GM12872 (cell line): Measurements from ENCODE around the gene ARG2.

ENCODE experiments used
- CTCF ChIP-seq: IDR thresholded peaks from 3 replicates; pipeline ENCODE4 v1.5.1; 2011; ENCODE audit warnings: low read depth, mild to moderate bottlenecking, low read length, moderate library complexity; ENCODE audit not compliant: insufficient read depth

The ARG2 gene

DNA sequence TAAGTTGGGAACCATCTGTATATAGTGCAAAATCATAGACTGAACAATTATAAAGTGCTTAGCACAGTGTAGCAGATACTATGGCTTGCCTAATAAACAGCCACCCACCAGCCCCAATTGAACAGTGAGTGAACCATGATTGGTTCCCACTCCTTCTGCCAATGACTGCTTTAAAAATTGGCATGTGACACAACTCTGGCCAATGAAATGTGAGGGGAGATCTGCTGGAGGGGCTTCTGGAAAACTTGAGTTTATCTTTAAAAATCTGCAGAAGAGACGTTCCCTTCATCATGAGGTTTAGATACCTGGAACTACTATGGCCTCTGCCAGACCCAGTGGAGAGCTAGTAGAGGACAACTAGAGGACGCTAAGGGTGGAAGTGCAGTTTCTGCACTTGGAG is 24.3 kb upstream of the ARG2 start:
- TF ChIP-seq CTCF, result no peak

DNA sequence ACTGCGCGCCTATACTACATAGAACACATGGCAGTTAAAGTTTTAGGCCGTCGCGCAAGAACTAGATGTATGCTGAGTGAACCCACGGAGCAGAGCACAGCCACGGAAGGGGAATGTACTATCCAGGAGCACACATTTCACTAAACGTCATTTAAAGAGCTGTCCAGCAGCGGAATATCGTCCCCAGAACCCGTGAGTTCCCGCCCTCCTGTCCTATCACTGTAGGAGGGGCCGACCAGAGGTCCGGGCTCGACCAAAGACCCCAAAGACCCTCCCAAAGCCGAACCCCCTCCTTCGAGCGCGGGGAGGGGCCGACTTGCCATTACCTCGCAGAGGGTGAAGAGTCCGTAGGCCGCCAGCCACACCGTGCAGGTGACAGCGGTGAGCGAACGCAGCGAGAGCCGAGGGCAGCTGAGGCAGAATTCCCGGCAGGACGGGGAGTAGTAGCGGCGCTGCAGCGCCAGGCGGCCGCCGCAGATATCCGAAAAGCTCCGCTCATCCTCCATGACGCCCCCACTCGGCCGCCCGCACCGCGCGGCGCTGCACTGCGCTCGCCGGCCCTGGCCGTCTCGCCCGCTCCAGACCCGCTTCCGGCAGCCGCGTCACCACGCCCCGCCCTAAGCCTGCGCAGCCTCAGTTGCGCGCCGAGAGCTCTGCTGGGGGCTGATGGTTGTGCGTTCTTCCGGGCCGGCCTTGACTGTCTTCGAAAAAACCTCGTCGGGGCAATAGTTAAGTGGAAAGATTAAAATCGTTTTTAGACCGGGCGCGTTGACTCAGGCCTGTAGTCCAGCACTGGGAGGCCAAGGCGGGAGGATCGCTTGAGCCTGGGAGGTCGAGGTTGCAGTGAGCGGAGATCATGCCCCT is 19.8 kb upstream of the ARG2 start, which contains the start of gene PIGH:
PIGH (minus strand) TSS at position 571 of the 864 bp plus-strand sequence; CDS start at position 506, 65 bp downstream.
- TF ChIP-seq CTCF, result peak; percentile 67

DNA sequence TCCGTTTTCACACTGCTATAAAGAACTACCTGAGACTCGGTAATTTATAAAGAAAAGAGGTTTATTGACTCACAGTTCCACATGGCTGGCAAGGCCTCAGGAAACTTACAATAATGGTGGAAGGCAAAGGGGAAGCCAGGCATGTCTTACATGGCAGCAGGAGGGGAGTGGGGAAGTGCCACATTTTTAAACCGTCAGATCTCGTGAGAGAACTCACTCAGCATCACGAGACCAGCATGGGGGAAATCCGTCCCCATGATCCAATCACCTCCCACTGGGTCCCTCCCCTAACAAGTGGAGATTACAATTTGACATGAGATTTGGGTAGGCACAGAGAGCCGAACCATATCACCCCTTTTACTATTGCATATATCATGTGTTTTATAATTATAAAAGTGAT is 17.6 kb upstream of the ARG2 start:
- no peak for TF ChIP-seq CTCF

DNA sequence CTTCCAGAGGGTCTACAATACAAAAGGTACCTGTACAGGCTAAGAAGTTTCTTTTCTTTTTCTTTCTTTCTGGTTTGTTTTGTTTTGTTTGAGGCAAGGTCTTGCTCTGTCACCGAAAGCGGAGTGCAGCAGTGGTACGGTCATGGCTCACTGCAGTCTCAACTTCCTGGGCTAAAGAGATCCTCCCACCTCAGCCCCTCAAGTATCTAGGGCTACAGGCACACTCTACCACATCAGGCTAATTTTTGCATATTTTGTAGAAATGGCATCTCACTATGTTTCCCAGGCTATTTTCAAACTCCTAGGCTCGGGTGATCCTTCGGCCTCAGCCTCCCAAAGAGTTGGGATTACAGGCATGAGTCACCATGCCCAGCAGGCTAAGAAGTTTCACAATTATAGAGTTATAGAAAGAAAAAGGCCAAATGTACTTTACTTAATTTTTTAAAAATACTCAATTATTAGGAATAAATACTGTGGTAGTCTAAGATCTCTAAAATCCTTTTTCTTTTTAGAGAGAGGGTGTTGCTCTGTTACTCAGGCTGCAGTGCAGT is 16.6 kb upstream of the ARG2 start:
- TF ChIP-seq CTCF, result no peak

DNA sequence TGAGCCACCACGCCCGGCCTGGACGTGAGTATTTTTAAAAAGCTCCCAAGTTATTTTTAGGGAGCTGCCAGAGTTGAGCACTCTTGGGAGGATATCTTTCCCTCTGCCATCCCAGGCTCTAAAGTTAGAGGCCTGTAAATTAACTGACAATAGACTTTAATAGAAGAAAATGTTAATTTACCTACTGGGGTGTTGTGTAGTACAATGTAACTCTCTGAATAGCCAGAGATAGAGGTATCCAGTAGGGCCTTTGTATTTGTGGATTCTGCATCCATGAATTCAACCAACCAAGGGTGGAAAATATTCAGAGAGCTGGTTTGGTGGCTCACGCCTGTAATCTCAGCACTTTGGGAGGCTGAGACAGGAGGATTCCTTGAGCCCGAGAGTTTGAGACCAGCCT is 12.1 kb upstream of the ARG2 start:
- no peak for TF ChIP-seq CTCF

DNA sequence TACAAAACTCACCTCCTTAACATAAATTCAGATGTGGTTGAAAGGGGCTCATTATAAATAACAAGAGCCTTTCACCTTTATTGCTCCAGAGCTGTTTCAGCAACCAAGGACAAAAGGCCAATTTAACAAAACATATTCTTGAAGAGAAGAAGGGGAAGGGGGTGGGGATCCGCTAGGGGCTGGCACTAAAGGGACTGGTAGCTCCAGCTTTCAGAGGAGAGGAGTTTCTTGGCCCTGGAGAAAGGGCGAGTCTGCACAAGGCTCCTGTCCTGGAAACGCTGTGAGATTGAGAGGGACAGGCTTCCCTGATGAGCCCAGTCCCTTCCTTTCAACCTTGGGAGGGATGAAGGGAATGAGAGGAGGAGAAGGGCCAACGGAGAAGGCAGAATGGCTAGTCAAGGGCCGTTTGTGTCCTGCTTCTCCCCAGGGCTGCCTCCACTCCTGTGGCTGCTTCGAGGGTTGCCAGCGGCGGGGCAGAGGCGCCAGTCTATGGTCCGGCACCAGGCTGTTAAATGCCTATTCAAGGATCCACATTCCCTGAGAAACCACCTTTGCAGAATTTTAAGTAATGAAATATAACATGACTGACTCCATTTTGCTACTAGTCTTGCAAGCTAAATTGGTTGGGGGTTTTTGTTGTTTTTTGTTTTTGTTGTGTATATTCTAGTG is 9.9 kb upstream of the ARG2 start:
- TF ChIP-seq CTCF, result no peak

- TF ChIP-seq CTCF, result no peak
Observed at GRCh38 chr14:67610491-67610890, 9.2 kb upstream of the ARG2 start.
